HG03342 (cell line): ENCODE data around the gene TAS2R19.

Source experiments
- ATAC-seq: cut with Tn5 transposase; IDR thresholded peaks from one replicate; pipeline ENCODE4 v1.9.1; 2021; ENCODE audit warnings: mild to moderate bottlenecking, moderate library complexity; ENCODE audit not compliant: unreplicated experiment

TAS2R19 gene

GRCh38 chr12:10994307-10994706 lies 28.1 kb downstream of the TAS2R19 start:
- ATAC-seq, result no peak

GRCh38 chr12:10989107-10989506 lies 33.3 kb downstream of the TAS2R19 start:
- no peak for ATAC-seq

- ATAC-seq, result no peak
Measured at GRCh38 chr12:10986812-10987211, 35.6 kb downstream of the TAS2R19 start, which contains the start of gene TAS2R50. Gene TAS2R50, minus strand, starts transcription at chr12:10986912. Its CDS starts 52 bp downstream, at chr12:10986860.

GRCh38 chr12:10982244-10982643 lies 40.2 kb downstream of the TAS2R19 start:
- ATAC-seq, result no peak

GRCh38 chr12:10974965-10975364 lies 47.5 kb downstream of the TAS2R19 start:
- no peak for ATAC-seq
